Fibroblast of upper back skin (primary cell): ENCODE data around the gene DUOXA2.
"Not testable (repeated sequence)": the region's sequence is repeated elsewhere in the genome, so short reads cannot be mapped to it uniquely, and the experiment has no call there.

ENCODE experiments used
- DNase-seq: peaks from one replicate; pipeline ENCODE4 v3.0.0-alpha.2; 2013

Gene DUOXA2

GRCh38 chr15:45114076-45114750 is at the start of gene DUOXA2, which contains the start of gene DUOX2:
DUOXA2 (plus strand) TSS chr15:45114326; CDS start chr15:45114606, 280 bp downstream.
DUOX2 (minus strand) TSS chr15:45114172; CDS start chr15:45113411, 761 bp downstream.
- no peak for DNase-seq

GRCh38 chr15:45064386-45064785 is 49.7 kb upstream of the DUOXA2 start:
- DNase-seq, result peak; percentile 11

DNA sequence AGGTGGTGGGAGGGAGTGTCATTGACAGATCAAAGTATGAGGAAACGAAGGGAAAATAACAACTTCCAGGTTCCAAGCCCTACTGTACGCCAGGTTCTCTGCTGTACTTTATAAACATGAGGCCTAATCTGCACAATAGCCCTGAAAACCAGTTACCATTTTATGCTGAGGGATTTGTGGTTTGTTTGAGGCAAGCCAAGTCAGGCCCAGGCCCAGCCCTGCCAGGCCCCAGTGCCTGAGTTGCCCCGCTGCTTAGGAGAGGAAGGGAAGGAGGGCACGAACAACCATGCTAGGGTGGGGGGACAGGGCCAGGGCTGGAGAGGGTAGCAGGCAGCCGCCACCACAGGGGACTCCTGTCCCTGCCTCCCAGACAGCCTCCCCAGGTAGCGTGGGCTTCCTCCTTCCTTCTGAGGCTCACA is 44.2 kb upstream of the DUOXA2 start:
- not testable (repeated sequence) for DNase-seq

DNA sequence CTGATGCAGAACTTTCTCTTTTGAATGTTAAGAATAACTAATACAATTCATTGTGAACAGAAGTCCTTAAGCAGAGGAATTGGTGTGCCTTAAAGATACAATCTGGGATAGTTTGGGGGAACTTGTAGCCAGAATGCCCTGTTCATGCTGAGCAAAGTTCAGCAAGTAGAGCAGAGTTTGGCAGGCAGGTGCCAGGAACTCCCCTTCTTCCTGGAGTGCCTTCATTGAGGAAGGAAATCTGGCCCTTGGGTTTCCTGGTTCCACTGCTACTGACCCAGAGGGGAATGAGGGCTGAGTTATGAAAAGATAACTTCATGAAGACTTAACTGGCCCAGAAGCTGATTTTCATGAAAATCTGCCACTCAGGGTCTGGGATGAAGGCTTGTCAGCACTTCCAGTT is 40.5 kb upstream of the DUOXA2 start:
- not testable (repeated sequence) for DNase-seq

DNA sequence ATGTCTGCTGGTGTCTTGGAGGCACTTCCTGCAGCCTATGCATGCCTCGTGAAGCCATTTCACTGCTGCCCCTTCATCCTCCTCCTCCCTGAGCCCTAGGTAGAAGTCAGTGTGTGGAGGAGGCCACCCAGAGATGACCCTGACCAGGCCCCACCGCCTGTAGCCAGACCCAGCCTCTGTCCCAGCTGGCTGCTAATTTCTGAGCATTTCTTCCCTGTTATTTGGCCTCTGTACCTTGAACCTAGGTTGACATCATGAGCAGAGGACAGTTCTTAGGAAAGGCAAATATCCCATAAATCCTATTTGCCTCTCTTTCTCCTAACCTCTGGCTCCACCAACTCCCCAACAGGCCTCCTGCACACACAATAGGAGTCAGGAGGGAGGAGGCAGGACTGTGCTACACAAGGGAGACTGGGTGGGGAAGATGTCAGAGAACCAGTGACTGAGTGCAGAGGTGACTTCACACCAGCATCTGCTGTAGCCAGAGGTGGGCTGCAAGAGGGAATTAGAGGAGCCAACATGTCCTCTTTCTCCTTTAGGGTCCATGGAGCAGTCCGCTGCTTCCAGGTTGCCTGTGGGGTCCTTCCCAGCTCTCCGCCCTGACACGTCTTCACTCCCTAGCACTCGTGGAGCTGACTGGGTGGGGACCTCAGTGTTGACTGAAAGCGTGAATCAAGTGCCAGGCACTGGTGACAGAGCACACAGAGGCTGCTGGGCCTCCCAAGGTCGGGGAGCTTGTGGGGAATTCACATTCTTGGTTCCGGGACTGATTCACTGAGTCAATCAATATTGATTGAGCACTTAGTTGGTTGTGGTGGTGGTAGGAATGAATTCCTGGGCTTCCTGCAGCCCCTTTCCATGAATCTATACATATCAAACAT is 38.4 kb upstream of the DUOXA2 start:
- DNase-seq, result not testable (repeated sequence)

GRCh38 chr15:45077391-45077790 is 36.7 kb upstream of the DUOXA2 start:
- DNase-seq, result not testable (repeated sequence)

DNA sequence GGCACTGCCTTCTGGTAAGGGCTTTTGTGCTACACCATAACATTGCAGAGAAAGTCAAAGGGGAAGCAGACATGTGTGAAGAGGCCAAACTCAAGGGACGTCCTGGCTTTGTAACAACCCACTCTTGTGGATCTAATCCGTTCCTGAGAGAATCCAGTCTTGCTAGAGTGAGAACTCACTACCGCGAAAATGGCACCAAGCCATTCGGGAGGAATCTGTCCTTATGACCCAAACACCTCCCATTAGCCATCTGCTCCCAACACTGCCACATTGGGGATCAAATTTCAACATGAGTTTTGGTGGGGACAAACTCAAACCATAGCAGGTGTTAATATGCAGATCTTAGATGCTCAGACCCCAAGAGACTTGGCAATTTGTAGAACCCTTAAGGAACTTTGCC is 34.9 kb upstream of the DUOXA2 start:
- DNase-seq, result not testable (repeated sequence)

- not testable (repeated sequence) for DNase-seq
These were observed 34.4 kb upstream of the DUOXA2 start for GRCh38 chr15:45079628-45080246.

DNA sequence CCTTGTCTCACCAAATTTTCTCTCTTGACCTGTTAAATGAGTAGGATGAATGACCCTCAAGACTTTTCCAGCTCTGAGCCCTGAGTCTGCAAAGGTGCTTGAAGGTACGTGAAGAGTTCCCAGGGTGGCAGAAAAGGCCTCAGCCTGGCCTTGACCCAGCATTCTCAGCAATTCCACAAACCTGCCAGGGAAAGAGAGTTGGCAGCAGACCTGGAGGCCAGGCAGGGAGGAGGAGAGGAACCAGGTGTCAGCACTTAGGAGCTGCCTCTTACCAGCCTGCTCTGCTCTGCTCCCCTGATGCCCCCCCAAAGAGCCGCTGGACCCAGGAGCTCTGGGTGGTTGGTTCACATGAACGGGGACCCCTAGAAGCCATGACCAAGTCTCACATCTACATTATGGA is 33.5 kb upstream of the DUOXA2 start:
- not testable (repeated sequence) for DNase-seq

- DNase-seq, result not testable (repeated sequence)
These were observed 31.7 kb upstream of the DUOXA2 start for GRCh38 chr15:45082412-45082811.

DNA sequence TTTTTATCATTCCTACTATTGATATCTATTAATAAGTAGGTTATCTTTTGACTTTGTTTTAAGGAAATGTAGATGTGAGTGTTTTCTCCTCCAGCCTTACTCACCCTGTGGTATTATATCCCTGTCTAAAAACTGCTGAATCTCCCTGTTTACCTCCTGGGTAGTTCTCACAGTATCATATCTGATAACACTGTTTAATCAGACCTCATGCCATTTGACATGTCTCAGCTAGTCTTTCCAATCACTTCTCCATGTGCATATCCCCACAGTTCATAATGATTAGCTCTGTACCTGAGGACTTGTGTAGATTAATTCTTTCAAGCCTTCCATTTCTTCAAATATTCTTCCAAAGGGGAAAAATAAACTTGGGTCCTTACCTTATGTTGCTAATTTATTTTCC is 30.9 kb upstream of the DUOXA2 start:
- no peak for DNase-seq

GRCh38 chr15:45084163-45084562 is 30.0 kb upstream of the DUOXA2 start:
- DNase-seq, result no peak

- no peak for DNase-seq
These were observed 26.6 kb upstream of the DUOXA2 start for GRCh38 chr15:45087513-45087912.

DNA sequence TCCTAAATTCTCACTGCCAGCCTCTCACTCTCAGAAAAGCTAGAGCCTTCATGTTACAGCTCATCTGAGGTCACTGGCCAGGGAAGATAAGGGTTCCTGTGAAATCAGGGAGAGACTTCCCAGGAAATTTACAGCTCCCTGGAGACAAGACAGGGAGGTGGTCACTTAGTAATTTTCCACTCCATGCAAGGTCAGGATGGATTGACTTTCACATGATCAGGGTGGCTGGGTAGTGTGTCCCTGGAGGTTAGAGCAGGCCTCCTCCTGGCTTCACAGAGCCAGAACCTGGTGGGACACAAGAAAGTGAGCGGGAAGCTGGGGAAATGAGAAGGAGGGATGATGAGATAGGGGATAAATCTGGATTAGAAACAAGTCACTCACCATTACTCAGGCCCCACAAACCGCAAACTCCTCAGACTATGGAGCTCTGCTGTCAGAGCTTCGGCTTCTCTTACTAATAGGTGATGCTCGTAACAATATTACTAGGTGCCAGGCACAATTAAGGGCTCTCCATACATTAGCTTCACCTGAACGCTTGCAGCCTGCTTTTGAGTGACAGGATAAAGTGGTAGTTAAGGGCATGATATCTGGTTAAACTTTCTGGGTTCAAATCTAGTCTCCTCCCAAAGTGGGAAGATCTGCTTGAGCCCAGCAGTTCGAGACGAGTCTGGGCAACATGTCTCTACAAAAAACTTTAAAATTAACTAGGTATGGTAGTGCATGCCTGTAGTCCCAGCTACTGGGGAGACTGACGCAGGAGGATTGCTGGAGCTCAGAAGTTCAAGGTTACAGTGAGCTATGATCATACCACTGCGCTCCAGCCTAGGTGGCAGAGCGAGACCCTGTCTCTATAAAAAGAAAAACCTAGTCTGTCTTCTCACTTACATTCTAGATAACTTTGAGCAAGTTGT is 25.1 kb upstream of the DUOXA2 start:
- DNase-seq, result peak; percentile 13

DNA sequence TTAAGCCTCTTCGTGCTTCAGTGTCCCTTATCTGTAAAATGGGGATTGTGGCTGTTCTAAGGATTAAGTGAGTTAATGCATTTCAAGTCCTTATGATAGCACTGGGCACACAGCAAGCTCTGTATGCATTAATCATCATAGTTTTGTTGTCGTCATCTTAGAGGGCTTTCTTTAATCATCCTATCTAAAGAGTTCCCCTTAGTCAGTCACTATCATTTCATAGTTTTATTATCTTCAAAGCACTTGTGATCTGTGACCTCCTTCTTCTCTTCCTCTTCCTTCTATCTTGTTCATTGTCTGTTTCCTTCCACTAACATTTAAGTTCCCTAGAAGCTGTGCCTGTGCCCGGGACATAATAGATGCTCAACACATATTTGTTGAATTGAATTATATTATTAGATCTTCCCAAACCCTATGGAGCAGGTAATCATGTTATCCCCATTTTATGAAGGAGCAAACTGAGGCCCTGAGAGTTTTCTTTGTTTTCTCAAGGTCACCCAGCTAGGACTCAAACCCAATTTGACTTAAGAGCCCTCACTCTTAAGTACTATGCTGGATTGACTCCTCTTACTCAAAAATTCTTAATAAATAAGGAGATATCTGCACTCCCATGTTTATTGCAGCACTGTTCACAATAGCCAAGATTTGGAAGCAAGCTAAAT is 24.3 kb upstream of the DUOXA2 start:
- DNase-seq, result no peak

GRCh38 chr15:45091161-45091560 is 23.0 kb upstream of the DUOXA2 start:
- DNase-seq, result peak; percentile 16

DNA sequence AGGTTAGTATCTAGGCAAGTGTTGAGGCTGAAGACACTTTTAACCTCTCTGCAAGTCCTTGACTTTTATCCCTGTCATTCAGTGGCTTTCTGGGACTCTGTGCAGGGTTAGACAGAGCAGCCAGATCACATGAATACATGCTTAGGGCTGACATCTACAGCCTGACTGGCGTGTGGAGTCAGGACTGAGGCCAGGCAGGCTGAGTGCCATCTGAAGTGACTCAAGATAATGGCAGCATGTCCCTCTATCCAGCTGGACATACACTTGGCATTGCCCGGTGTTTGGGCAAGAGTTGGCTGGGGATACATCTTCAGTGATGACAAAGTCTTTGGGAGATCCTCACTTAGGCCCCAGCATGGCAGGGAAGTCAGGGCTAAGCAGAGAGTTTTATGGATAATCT is 22.6 kb upstream of the DUOXA2 start:
- no peak for DNase-seq

- DNase-seq, result no peak
These were observed 21.1 kb upstream of the DUOXA2 start for GRCh38 chr15:45093013-45093412.

GRCh38 chr15:45093622-45094357 is 20.3 kb upstream of the DUOXA2 start:
- no peak for DNase-seq

GRCh38 chr15:45094358-45094730 is 19.8 kb upstream of the DUOXA2 start:
- no peak for DNase-seq

- DNase-seq, result no peak
These were observed 18.5 kb upstream of the DUOXA2 start for GRCh38 chr15:45095661-45096060.
